PC-9 (cell line): ENCODE measurements around the gene SNAPC2. TPM values are rescaled to one million over a fixed set of nuclear protein-coding genes. Genes with fewer than 3 reads are reported as not detected.
A peak's percentile ranks its signal among the peaks of the same experiment; 100 is the strongest.

Experiments
- BruUV-seq: library from RNA; stranded (reverse); fragments of 400-500 nt; replicated peaks from 2 replicates; lab custom pipeline; 2021; lab: Mats Ljungman, UMichigan
- CTCF ChIA-PET: fragments of 300-600 bp; sonication (Branson Sonifier 250); formaldehyde crosslinking; loops from one replicate; lab custom pipeline; 2022; ENCODE audit warnings: antibody characterized with exemption; lab: Charles Lee
- POLR2A ChIA-PET: fragments of 300-600 bp; sonication (Branson Sonifier 250); formaldehyde crosslinking; loops from one replicate; lab custom pipeline; 2022; ENCODE audit warnings: antibody characterized with exemption; ENCODE audit not compliant: unreplicated experiment; lab: Charles Lee
- DNase-seq, 2 experiments: peaks; one replicate each; pipeline versions ENCODE4 v3.0.0 to v3.0.0-alpha.2; 2015 to 2022; ENCODE audit warnings: mixed read lengths in 1 of 2
- H2AFZ ChIP-seq: fragments of 200-600 bp; sonication (generic); 2 replicates; pipeline ENCODE4 v1.8.1; 2017; ENCODE audit warnings: antibody characterized with exemption
- H3F3A ChIP-seq: fragments of 200-600 bp; sonication (generic); 2 replicates; pipeline ENCODE4 v1.8.1; 2017; ENCODE audit warnings: antibody characterized with exemption, mild to moderate bottlenecking, low read depth; ENCODE audit not compliant: insufficient read depth
- H3K27ac ChIP-seq: fragments of 200-600 bp; sonication (generic); 2 replicates; pipeline ENCODE4 v1.6.1; 2016; ENCODE audit warnings: mixed run types
- H3K27me3 ChIP-seq: fragments of 200-600 bp; sonication (generic); 2 replicates; pipeline ENCODE4 v1.6.1; 2016; ENCODE audit warnings: low read depth, mixed run types; ENCODE audit not compliant: insufficient read depth
- H3K36me3 ChIP-seq: fragments of 200-600 bp; sonication (generic); 2 replicates; pipeline ENCODE4 v1.6.1; 2016; ENCODE audit warnings: low read depth, mixed run types
- H3K4me1 ChIP-seq: fragments of 200-600 bp; sonication (generic); replicated peaks from 2 replicates; pipeline ENCODE4 v1.6.1; 2016; ENCODE audit warnings: mixed run types; ENCODE audit not compliant: insufficient read depth
- H3K4me2 ChIP-seq: fragments of 200-600 bp; sonication (generic); 2 replicates; pipeline ENCODE4 v1.6.1; 2017; ENCODE audit warnings: mixed run types
- H3K4me3 ChIP-seq: fragments of 200-600 bp; sonication (generic); 2 replicates; pipeline ENCODE4 v1.6.1; 2016; ENCODE audit warnings: mixed run types
- H3K79me2 ChIP-seq: fragments of 200-600 bp; sonication (generic); 2 replicates; pipeline ENCODE4 v1.6.1; 2017; ENCODE audit warnings: low read depth, mixed run types
- H3K9me2 ChIP-seq: fragments of 200-600 bp; sonication (generic); 2 replicates; pipeline ENCODE4 v1.8.1; 2017; ENCODE audit warnings: mild to moderate bottlenecking; ENCODE audit not compliant: insufficient read depth
- H3K9me3 ChIP-seq: fragments of 200-600 bp; sonication (generic); 2 replicates; pipeline ENCODE4 v1.8.1; 2016; ENCODE audit warnings: low read depth; ENCODE audit not compliant: insufficient read depth
- H4K20me1 ChIP-seq: fragments of 200-600 bp; sonication (generic); 2 replicates; pipeline ENCODE4 v1.8.1; 2017; ENCODE audit not compliant: insufficient read depth
- EZH2 ChIP-seq: fragments of 200-600 bp; sonication (generic); IDR thresholded peaks from 2 replicates; pipeline ENCODE4 v1.8.0; 2017; ENCODE audit warnings: antibody characterized with exemption, low read depth
- intact Hi-C: fragments of 100-400 bp; cut with micrococcal nuclease; formaldehyde crosslinking; loops from one replicate; pipeline ENCODE4 v1.10.0; 2022; ENCODE audit not compliant: unreplicated experiment
- total RNA-seq: library from RNA; stranded (reverse); gene quantifications from 2 replicates; pipeline ENCODE4 v1.2.3, GENCODE V29; 2021
- TF ChIP-seq, protein P1 (sequence below): fragments of 200-600 bp; sonication (generic); conservative IDR thresholded peaks from 2 replicates; pipeline ENCODE4 v1.6.1; 2017; ENCODE audit warnings: mixed run types, antibody characterized with exemption, mild to moderate bottlenecking, moderate library complexity

SNAPC2 gene
- total RNA-seq, 1 experiment from 2014 or later = 37.5 TPM

DNA sequence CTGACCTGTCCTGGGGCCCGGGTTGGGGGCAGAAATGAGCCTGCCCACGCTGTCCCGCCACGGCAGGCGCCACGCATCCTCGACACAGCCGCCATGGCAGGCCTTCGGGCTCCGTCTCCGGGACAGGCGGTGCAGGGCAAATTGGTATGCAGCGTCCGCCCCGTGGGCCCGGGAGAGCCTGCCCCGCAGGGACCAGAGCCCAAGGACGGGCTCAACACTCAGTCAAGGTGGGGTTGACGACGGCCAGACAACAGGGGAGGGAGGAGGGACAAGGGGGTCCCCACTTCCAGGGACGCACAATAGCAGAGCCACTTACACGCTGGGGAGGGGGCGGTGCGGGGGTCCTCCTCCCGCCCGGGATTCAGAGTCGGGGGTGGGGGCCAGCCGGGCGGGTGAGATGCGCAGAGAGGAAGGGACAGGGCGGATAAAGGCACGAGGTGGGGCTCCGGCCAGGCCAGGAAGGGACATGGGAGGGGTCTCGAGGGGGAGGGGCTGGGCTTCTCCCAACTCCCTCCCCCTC, 4.6 kb downstream of the SNAPC2 start:
- Histone ChIP-seq H3K36me3 (no peaks in the 10 kb centered on the region), H2AFZ (no peak overlapping the region), H3K9me3 (no peaks in the 10 kb centered on the region), H3K4me3 (peak overlapping the region; percentile 67; the same call in 1 of the 2 replicates), H3K27ac (no peak overlapping the region), H3K27me3 (no peaks in the 10 kb centered on the region), H4K20me1 (peaks cover 8% of the 10 kb centered on the region; the same call in 1 of the 2 replicates), H3K4me1 (peaks cover 31% of the 10 kb centered on the region), H3K79me2 (0 out of 2 replicates have a peak, but pooled peaks cover 5% of the 10 kb centered on the region), H3F3A (peaks cover 51% of the 10 kb centered on the region), H3K4me2 (peak overlapping the region; percentile 76), H3K9me2 (no peaks in the 10 kb centered on the region)
- no TSS peak for BruUV-seq
- TF ChIP-seq, protein P1, sequence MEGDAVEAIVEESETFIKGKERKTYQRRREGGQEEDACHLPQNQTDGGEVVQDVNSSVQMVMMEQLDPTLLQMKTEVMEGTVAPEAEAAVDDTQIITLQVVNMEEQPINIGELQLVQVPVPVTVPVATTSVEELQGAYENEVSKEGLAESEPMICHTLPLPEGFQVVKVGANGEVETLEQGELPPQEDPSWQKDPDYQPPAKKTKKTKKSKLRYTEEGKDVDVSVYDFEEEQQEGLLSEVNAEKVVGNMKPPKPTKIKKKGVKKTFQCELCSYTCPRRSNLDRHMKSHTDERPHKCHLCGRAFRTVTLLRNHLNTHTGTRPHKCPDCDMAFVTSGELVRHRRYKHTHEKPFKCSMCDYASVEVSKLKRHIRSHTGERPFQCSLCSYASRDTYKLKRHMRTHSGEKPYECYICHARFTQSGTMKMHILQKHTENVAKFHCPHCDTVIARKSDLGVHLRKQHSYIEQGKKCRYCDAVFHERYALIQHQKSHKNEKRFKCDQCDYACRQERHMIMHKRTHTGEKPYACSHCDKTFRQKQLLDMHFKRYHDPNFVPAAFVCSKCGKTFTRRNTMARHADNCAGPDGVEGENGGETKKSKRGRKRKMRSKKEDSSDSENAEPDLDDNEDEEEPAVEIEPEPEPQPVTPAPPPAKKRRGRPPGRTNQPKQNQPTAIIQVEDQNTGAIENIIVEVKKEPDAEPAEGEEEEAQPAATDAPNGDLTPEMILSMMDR = no peak
- no peak for TF ChIP-seq EZH2
- DNase-seq = no peak
- intact Hi-C loops = loop anchor here (5.0 to 10.0 kb wide), 2 partner anchors 250 to 328 kb away; partner anchors contain the start of gene MCEMP1
- POLR2A ChIA-PET = no interaction called here
- CTCF ChIA-PET = interaction anchor here (0.7 kb wide), 2 partner anchors 70 to 912 kb away, joined by 5 to 7 read pairs; no protein-coding TSS in a partner anchor

DNA sequence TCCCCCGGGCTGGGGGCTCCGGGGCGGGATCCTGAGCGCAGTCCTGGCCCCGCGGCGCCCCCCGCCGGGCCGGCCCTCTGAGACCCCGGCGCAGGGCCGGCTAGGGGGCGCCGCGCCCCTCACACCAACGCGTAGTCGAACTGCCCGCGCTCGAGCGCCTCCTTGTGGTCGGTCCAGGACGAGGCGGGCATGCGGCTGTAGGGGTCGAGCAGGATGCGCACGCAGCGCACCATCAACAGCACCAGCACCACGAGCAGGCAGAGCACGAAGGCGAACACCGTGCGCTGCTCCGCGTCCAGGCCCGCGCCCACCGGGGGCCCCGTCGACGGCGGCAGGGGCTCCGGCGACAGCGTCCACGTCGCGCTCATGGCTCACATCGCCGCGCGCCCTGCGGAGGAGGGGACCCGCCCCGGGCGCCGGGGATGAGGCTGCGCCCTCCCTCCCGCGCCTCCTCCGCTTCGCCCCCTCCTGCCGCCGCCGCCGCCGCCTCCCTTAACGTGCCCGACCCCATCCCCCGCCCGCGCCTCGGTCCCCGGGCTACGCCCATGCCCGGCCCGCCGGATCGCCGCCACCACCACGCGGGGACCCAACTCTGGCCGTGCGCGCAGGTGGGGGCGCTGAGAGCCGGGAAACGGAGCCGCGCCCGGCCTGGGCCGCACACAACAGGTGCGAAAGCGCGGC, 5.2 kb downstream of the SNAPC2 start:
- H3K4me2 ChIP-seq = peak overlapping the region; percentile 76
- peaks cover 8% of the 10 kb centered on the region; the same call in 1 of the 2 replicates for H4K20me1 ChIP-seq
- BruUV-seq = no TSS peak
- POLR2A ChIA-PET = no interaction called here
- peaks cover 35% of the 10 kb centered on the region for H3K4me1 ChIP-seq
- H2AFZ ChIP-seq = peak overlapping the region; percentile 78; the same call in 1 of the 2 replicates
- DNase-seq = peak; percentile 61 to 71
- H3K9me2 ChIP-seq = no peaks in the 10 kb centered on the region
- CTCF ChIA-PET = no interaction called here
- H3K9me3 ChIP-seq = no peaks in the 10 kb centered on the region
- H3K4me3 ChIP-seq = peak overlapping the region; percentile 67
- no peak overlapping the region for H3K27ac ChIP-seq
- no peaks in the 10 kb centered on the region for H3K36me3 ChIP-seq
- peaks cover 55% of the 10 kb centered on the region for H3F3A ChIP-seq
- no peaks in the 10 kb centered on the region for H3K27me3 ChIP-seq
- TF ChIP-seq, protein P1 = peak; percentile 87
- TF ChIP-seq EZH2 = no peak
- H3K79me2 ChIP-seq = 0 out of 2 replicates have a peak, but pooled peaks cover 5% of the 10 kb centered on the region
- intact Hi-C loops = loop anchor here (5.0 to 10.0 kb wide), 2 partner anchors 251 to 327 kb away; partner anchors contain the start of gene MCEMP1

DNA sequence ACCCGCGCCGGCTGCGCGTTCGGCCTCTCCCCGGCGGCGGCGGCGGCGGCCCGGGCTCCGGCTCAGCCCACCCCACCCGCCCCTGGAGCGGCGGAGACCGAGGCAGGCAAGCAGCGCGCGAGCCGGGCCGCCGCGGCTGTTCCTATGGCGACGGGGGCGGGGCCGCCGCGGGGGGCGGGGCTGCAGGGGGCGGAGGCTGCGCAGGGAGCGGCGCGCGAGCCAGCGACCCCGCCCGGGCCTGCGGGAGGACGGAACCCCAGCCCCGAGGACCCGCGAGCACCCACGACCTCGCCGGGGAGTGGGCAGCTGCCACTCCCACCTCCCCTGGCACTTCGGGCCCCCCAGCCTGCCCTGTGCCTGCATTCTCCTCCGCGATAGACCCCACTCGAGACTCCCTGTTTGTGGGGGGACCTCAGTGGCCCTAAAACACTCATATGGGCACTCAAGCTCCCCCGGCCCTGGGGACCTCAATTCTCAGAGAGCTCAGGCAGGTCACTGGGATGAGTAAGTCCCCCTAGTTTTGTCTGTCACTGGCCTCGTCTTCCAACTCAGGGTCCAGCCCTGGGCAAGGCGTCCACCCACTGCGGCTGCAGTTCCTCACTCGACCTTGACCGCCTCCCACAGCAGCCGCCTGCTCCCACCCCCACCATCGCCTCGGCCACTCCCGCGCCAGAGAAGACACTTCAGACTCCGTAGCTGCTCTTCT, 6.0 kb downstream of the SNAPC2 start, which contains the start of gene CTXN1:
Gene CTXN1 (minus strand): TSS at position 115 of the 706 bp plus-strand sequence. CDS start 597 bp downstream, outside the sequence.
- H3K79me2 ChIP-seq = 0 out of 2 replicates have a peak, but pooled peaks cover 5% of the 10 kb centered on the region
- intact Hi-C loops = loop anchor here (5.0 to 10.0 kb wide), 2 partner anchors 251 to 326 kb away; partner anchors contain the start of gene MCEMP1
- no peaks in the 10 kb centered on the region for H3K9me3 ChIP-seq
- peak within 1 kb of the TSS; percentile 67 for H3K4me3 ChIP-seq
- H3K27ac ChIP-seq = no peak within 1 kb of the TSS
- peak in 1 of 2 experiments; percentile 84 for DNase-seq
- no peaks in the 10 kb centered on the region for H3K27me3 ChIP-seq
- no peaks in the 10 kb centered on the region for H3K9me2 ChIP-seq
- POLR2A ChIA-PET = no interaction called here
- H3K36me3 ChIP-seq = no peaks in the 10 kb centered on the region
- H4K20me1 ChIP-seq = peaks cover 8% of the 10 kb centered on the region; the same call in 1 of the 2 replicates
- peaks cover 34% of the 10 kb centered on the region for H3K4me1 ChIP-seq
- peak within 1 kb of the TSS; percentile 82 for H3K4me2 ChIP-seq
- peak within 1 kb of the TSS; percentile 78; the same call in 1 of the 2 replicates for H2AFZ ChIP-seq
- CTCF ChIA-PET = interaction anchor here (0.6 kb wide), 1 partner anchor 178 kb away, joined by 4 read pairs; no protein-coding TSS in a partner anchor
- H3F3A ChIP-seq = peaks cover 58% of the 10 kb centered on the region
- no TSS peak for BruUV-seq
- TF ChIP-seq EZH2 = no peak
- TF ChIP-seq, protein P1 = no peak
